HFF-Myc (cell line): ENCODE measurements around the gene TTLL11.

Source experiments
- DNase-seq: peaks from one replicate; pipeline ENCODE4 v3.0.0-alpha.2; 2011; ENCODE audit warnings: low read depth; ENCODE audit errors: extremely low read depth
- H3K4me3 ChIP-seq: replicated peaks from 2 replicates; pipeline ENCODE4 v1.5.1; 2011; ENCODE audit warnings: low read depth, mild to moderate bottlenecking, control low read depth, low read length
- TF ChIP-seq, protein P1 (sequence below): IDR thresholded peaks from 2 replicates; pipeline ENCODE4 v1.5.1; 2012; ENCODE audit warnings: mild to moderate bottlenecking, low read depth, low read length, control low read depth; ENCODE audit errors: missing control alignments

The TTLL11 gene

DNA sequence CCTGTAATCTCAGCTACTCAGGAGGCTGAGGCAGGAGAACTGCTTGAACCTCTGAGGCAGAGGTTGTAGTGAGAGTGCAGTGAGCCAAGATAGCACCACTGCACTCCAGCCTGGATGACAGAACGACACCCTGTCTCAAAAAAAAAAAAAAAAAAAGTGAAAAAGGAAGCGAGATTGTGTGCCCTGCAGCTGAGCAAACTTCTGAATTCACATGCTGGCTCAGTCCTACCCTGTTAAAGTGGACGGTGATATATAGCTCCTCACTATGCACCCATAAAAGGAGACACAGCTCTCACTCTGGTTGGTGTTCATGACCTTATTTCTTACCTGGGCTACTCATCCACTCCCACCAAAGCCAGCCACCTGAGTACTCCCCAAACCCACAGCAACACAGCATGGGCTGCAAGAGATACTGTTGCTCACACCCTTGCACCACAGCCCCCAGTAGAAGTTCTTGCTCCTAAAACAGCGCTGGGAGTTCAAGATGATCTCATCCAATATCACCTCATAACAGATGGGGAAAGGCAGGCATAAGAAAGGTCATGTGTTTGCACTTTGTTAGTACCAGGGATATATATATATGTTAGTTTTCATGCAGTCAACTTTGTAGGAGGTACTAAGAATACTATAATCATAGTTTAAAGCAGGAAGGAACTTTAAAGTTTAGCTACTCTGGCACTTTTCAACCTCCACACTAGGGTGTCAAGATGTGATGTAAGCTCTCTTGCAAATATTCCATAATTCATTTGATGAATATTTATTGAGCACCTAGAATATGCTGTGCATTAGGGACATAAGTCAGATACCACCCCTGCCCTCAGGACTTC lies 4.0 kb downstream of the TTLL11 start:
- TF ChIP-seq, protein P1, sequence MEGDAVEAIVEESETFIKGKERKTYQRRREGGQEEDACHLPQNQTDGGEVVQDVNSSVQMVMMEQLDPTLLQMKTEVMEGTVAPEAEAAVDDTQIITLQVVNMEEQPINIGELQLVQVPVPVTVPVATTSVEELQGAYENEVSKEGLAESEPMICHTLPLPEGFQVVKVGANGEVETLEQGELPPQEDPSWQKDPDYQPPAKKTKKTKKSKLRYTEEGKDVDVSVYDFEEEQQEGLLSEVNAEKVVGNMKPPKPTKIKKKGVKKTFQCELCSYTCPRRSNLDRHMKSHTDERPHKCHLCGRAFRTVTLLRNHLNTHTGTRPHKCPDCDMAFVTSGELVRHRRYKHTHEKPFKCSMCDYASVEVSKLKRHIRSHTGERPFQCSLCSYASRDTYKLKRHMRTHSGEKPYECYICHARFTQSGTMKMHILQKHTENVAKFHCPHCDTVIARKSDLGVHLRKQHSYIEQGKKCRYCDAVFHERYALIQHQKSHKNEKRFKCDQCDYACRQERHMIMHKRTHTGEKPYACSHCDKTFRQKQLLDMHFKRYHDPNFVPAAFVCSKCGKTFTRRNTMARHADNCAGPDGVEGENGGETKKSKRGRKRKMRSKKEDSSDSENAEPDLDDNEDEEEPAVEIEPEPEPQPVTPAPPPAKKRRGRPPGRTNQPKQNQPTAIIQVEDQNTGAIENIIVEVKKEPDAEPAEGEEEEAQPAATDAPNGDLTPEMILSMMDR: no peak
- H3K4me3 ChIP-seq: no peak overlapping the region
- no peak for DNase-seq

DNA sequence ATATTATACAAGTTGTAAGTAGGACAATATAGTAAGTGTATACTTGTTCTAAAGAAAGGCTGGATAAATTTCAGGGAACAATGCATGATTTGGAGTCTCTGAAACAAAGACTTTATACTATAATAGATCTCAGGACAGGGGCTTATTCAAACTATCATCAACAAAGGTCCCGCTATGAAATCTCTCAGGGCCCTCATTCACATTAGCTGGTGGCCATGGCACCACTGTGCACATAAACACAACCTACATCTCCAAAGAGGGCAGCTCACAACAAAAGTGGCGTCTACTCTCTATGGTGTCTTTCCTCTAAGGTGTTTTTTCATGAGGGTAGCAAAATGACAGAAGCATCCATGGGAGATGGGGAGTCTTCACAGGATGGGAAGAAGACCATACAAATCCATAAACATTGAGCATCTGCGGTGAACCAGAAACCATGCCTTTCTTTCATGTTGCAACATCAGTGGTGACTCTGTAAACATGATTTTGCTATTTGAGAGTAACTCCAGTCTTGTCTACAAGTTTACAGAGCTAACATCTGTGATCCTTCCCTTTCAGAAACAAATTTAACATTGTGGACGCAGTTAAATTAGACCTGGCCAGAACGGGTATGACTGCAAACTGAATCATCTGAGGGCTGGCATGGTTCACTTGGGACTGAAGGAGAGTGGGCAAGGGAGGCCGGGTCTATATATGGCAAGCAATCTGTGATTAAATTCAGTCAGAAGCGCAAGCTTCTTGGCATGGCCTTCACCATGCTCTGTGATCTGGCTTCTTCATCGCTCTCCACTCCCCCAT lies 5.5 kb downstream of the TTLL11 start:
- DNase-seq: no peak
- H3K4me3 ChIP-seq: no peak overlapping the region
- TF ChIP-seq, protein P1: no peak

GRCh38 chr9:122086873-122087272 lies 6.2 kb downstream of the TTLL11 start:
- TF ChIP-seq, protein P1: no peak
- no peak for DNase-seq
- no peak overlapping the region for H3K4me3 ChIP-seq

GRCh38 chr9:122085260-122085659 lies 7.8 kb downstream of the TTLL11 start:
- TF ChIP-seq, protein P1: no peak
- DNase-seq: no peak
- H3K4me3 ChIP-seq: no peak overlapping the region

GRCh38 chr9:122084026-122084675 lies 9.0 kb downstream of the TTLL11 start:
- H3K4me3 ChIP-seq: no peak overlapping the region
- TF ChIP-seq, protein P1: no peak

DNA sequence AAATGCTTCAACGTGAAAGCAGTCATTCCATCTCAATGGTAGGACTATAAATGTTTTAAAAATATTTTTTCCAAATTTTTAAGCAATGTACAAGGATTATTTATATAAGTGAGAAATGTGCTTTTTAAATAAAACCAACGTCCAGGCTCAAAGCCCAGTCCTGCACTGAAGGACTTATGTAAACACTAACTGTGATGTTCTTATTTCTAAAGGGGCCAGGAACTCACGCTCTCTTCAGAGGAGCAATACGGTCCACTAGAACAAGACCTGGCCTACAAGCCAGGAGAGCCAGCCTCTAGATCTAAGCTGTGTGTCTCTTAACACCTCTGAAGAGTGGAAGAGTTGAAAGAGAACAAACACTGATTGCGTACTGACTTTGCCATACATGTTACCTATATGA lies 12.1 kb downstream of the TTLL11 start:
- H3K4me3 ChIP-seq: no peak overlapping the region
- no peak for DNase-seq
- TF ChIP-seq, protein P1: no peak

More at GRCh38 chr9:122084026-122084675, 9.0 kb downstream of the TTLL11 start:
- no peak for DNase-seq
